ENCODE results near the gene TMEM175. TPM values are rescaled to one million over a fixed set of nuclear protein-coding genes. Genes with fewer than 3 reads are reported as not detected.
"Not testable (repeated sequence)": the region's sequence is repeated elsewhere in the genome, so short reads cannot be mapped to it uniquely, and the experiment has no call there.

Gene TMEM175
- total and polyA plus RNA-seq, 8 donors = 10.0 to 96.6 (median 16.4) TPM

DNA sequence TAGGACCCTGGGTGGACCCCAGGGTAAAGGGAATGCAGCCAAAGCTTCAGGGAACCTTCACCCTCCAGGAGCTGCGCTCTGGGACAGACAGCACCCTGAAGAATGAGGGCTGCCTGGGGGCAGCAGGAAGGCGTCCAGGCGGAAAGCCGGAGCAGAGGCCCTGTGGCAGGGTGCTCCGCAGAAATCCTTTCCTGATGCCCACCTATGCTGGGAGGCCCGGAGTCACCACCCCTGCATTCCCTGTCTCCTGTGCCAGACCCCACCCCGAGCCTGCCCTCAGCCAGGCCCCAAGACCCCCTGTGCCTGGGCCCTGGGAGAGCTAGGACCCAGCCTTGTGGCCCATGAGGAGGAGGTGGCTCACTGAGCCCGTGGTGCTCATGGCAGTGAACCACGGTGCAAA lies 42.4 kb downstream of the TMEM175 start:
- Histone ChIP-seq H3K27ac (no peak overlapping the region), H3K27me3 (no peaks in the 10 kb centered on the region), H3K9me3 (no peaks in the 10 kb centered on the region), H3K36me3 (no peaks in the 10 kb centered on the region), H3K4me3 (no peak overlapping the region), H3K4me1 (peaks cover 10 to 17% (median 10%) of the 10 kb centered on the region in 3 donors)
- DNase-seq (peak in 2 of 6 donors; percentile 35 to 68), ATAC-seq (no peak), FAIRE-seq (no peak)
- intact Hi-C loops (cut with DNase I) = no loop called here
- WGBS, 2 donors = 93 to 95% methylated on average over 9 of the region's 9 CpGs
- no peak for TF ChIP-seq CTCF (IDR thresholded peaks at IDR 0.05)

- intact Hi-C loops (cut with DNase I); H3K4me3 ChIP-seq; ATAC-seq; FAIRE-seq; H3K9me3 ChIP-seq; H3K27ac ChIP-seq; H3K36me3 ChIP-seq; DNase-seq; H3K27me3 ChIP-seq: not testable (repeated sequence)
- H3K4me1 ChIP-seq = peaks cover 10 to 17% (median 10%) of the 10 kb centered on the region in 3 donors
- WGBS, 2 donors = 97 to 98% methylated on average over 18 to 24 of the region's 25 CpGs
These were observed 43.8 kb downstream of the TMEM175 start for GRCh38 chr4:976016-976415.

DNA sequence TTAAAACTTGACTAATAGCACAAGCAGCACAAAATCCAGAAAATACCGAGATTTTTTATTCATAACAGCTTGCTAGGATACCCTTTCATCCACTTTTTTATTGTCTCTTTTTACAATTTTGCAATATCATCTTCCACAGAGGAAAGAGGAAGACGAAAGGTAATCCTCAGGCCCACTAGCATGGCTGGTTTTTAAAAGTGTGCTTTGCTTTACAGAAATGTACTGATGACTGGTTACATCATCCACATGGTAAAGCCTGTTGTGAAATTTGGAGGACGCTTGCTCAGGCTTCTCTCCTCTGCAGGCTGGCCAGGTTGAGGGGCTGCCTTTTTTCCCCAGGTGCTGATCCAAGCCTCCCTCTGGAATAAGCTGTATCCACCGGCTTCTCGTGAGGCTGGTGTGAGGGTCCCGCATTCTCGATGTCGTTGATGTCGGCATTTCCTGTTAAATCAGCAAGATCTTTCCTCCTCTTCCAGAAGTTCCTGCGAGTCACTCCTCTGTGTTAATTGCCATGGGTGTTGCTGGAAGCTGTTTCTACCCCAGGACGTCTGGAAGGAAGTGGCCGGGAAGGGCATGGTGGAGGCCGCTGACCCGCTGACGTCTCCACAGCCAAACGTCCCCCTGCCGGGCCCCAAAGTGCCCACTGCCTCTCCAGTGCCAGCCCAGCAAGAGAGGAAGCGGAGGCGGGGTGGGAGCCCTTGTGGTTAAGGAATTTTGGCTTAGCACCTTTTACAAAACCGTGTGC lies 46.9 kb downstream of the TMEM175 start:
- TF ChIP-seq CTCF (IDR thresholded peaks at IDR 0.05) = no peak
- Histone ChIP-seq H3K36me3 (no peaks in the 10 kb centered on the region), H3K4me1 (peaks cover 0 to under 1% (median 0%) of the 10 kb centered on the region in 3 donors), H3K27me3 (no peaks in the 10 kb centered on the region), H3K4me3 (no peak overlapping the region), H3K27ac (no peak overlapping the region), H3K9me3 (no peaks in the 10 kb centered on the region)
- intact Hi-C loops (cut with DNase I) = no loop called here
- FAIRE-seq (no peak), DNase-seq (no peak), ATAC-seq (peak in 1 of 4 donors; percentile 48)
- WGBS, 2 donors = 75 to 86% methylated on average over 20 of the region's 20 CpGs

- Histone ChIP-seq H3K27ac (no peak overlapping the region), H3K4me1 (peaks cover 6 to 14% (median 10%) of the 10 kb centered on the region in 3 donors), H3K9me3 (no peaks in the 10 kb centered on the region), H3K27me3 (no peaks in the 10 kb centered on the region), H3K36me3 (no peaks in the 10 kb centered on the region), H3K4me3 (no peak overlapping the region)
- ATAC-seq = no peak
- intact Hi-C loops (cut with DNase I) = no loop called here
- TF ChIP-seq CTCF (IDR thresholded peaks at IDR 0.05) = no peak
- 90 to 92% methylated on average over 17 of the region's 17 CpGs for WGBS, 2 donors
- peak in 1 of 6 donors; percentile 60 for DNase-seq
- FAIRE-seq = no peak
These were observed 50.0 kb downstream of the TMEM175 start for GRCh38 chr4:982291-982690.

DNA sequence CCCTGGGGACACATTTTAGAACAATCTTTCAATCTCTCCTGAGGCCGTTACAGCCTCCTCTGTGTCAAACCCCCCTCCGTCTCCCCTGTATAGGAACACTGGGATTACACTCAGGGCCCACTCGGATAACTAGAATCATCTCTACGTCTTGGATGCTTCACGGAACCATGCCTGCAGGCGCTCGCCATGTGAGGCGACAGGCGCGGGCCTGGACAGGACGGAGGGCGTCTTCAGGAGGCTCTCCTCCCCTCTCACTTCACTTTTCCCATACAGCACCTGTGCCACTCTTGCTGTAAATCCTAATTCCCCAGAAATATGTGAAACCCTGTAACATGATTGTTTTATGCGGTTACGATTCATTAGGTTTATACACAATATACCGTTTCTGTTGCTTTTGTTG lies 50.6 kb downstream of the TMEM175 start:
- no peak for TF ChIP-seq CTCF (IDR thresholded peaks at IDR 0.05)
- H3K27ac ChIP-seq = no peak overlapping the region
- H3K4me3 ChIP-seq = no peak overlapping the region
- intact Hi-C loops (cut with DNase I) = no loop called here
- H3K9me3 ChIP-seq = no peaks in the 10 kb centered on the region
- peaks cover 6 to 14% (median 14%) of the 10 kb centered on the region in 3 donors for H3K4me1 ChIP-seq
- 95 to 96% methylated on average over 15 of the region's 15 CpGs for WGBS, 2 donors
- no peaks in the 10 kb centered on the region for H3K27me3 ChIP-seq
- H3K36me3 ChIP-seq = no peaks in the 10 kb centered on the region
- FAIRE-seq (no peak), DNase-seq (peak in 1 of 6 donors; percentile 9), ATAC-seq (no peak)

Measured in pancreas (tissue), 10 donors.